ENCODE measurements around the gene MAN1C1.
A peak's percentile ranks its signal among the peaks of the same experiment; 100 is the strongest.

DNA sequence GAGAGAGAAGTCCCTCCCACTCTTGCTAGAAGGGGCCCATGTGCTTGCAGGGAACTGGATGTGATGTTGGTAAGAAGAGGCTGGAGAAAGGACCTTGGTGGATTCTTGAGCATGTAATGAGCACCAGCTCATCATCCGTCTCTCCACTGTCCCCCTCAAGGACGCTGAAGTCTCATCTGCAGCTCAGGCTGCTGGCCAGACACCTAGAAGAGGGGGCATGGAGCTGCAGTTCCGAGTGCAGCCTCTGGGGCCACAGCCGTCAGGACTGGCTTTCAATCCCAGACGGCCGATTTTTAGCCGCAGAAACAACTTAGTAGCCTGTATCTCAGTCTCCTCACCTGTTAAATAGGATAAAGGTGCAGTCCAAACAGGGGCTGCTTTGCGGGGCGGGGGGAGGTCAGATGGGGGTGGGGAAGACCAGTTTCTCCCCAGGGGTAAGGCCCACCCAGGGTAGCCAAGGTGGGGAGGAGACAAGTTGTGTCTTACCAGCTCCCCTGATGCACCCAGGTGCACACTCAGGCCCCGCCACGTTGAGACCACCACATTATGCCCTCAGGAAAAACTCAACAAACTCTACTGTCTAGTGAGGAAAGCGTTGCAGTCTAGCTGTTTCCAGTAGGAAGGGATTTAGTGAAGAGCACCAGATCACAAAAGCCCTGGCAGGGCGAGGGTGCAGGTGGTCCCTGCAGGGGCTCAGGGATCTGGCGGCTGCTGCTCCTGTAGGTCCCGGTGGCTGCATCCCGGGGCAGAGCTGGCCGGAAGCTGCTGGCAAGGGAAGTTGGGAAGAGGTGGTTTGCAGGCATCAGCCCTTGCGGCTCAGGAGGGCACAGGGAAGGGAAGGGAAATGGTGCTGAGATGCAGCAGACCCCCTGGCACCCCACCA is 43.6 kb upstream of the MAN1C1 start:
- TF ChIP-seq, protein P1, sequence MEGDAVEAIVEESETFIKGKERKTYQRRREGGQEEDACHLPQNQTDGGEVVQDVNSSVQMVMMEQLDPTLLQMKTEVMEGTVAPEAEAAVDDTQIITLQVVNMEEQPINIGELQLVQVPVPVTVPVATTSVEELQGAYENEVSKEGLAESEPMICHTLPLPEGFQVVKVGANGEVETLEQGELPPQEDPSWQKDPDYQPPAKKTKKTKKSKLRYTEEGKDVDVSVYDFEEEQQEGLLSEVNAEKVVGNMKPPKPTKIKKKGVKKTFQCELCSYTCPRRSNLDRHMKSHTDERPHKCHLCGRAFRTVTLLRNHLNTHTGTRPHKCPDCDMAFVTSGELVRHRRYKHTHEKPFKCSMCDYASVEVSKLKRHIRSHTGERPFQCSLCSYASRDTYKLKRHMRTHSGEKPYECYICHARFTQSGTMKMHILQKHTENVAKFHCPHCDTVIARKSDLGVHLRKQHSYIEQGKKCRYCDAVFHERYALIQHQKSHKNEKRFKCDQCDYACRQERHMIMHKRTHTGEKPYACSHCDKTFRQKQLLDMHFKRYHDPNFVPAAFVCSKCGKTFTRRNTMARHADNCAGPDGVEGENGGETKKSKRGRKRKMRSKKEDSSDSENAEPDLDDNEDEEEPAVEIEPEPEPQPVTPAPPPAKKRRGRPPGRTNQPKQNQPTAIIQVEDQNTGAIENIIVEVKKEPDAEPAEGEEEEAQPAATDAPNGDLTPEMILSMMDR (IDR thresholded peaks at IDR 0.05), result peak; percentile 61
- no peak for TF ChIP-seq CHD2 (IDR thresholded peaks at IDR 0.05; ENCODE audit: low read length, partially characterized antibody)
- no peak for TF ChIP-seq YY1 (IDR thresholded peaks at IDR 0.05; ENCODE audit: low read depth)
- TF ChIP-seq, protein P2, sequence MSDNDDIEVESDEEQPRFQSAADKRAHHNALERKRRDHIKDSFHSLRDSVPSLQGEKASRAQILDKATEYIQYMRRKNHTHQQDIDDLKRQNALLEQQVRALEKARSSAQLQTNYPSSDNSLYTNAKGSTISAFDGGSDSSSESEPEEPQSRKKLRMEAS (IDR thresholded peaks at IDR 0.05; ENCODE audit: low read depth), result no peak
- TF ChIP-seq EZH2phosphoT487 (IDR thresholded peaks at IDR 0.05; ENCODE audit: borderline replicate concordance, low read depth), result no peak
- TF ChIP-seq GATA2 (CRISPR knock-in tag; IDR thresholded peaks at IDR 0.05), result no peak
- TF ChIP-seq TAF1 (IDR thresholded peaks at IDR 0.05; ENCODE audit: borderline replicate concordance, low read depth, low read length), result no peak
- TF ChIP-seq, protein P3, sequence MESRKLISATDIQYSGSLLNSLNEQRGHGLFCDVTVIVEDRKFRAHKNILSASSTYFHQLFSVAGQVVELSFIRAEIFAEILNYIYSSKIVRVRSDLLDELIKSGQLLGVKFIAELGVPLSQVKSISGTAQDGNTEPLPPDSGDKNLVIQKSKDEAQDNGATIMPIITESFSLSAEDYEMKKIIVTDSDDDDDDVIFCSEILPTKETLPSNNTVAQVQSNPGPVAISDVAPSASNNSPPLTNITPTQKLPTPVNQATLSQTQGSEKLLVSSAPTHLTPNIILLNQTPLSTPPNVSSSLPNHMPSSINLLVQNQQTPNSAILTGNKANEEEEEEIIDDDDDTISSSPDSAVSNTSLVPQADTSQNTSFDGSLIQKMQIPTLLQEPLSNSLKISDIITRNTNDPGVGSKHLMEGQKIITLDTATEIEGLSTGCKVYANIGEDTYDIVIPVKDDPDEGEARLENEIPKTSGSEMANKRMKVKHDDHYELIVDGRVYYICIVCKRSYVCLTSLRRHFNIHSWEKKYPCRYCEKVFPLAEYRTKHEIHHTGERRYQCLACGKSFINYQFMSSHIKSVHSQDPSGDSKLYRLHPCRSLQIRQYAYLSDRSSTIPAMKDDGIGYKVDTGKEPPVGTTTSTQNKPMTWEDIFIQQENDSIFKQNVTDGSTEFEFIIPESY (IDR thresholded peaks at IDR 0.05; ENCODE audit: borderline replicate concordance, low read depth), result no peak
- TF ChIP-seq RFX5 (IDR thresholded peaks at IDR 0.05; ENCODE audit: low read length), result no peak
